Calu3 (cell line): ENCODE measurements around the gene CAMK1D. TPM values are rescaled to one million over a fixed set of nuclear protein-coding genes. Genes with fewer than 3 reads are reported as not detected.

Experiments
- BruUV-seq: library from RNA; stranded (reverse); fragments of 400-500 nt; replicated peaks from 2 replicates; lab custom pipeline; 2021; lab: Mats Ljungman, UMichigan
- CTCF ChIA-PET: fragments of 300-600 bp; sonication (Branson Sonifier 250); formaldehyde crosslinking; loops from one replicate; lab custom pipeline; 2022; ENCODE audit warnings: antibody characterized with exemption; lab: Charles Lee
- DNase-seq: peaks from one replicate; pipeline ENCODE4 v3.0.0; 2022
- H3K27ac Mint-ChIP-seq: one replicate; pipeline ENCODE4 v1.8.0; 2022; ENCODE audit warnings: mixed read lengths; ENCODE audit not compliant: unreplicated experiment
- H3K27me3 Mint-ChIP-seq: one replicate; pipeline ENCODE4 v1.8.0; 2022; ENCODE audit warnings: mixed read lengths; ENCODE audit not compliant: unreplicated experiment
- H3K36me3 Mint-ChIP-seq: one replicate; pipeline ENCODE4 v1.8.0; 2022; ENCODE audit warnings: mild to moderate bottlenecking, moderate library complexity, mixed read lengths; ENCODE audit not compliant: insufficient read depth, unreplicated experiment
- H3K4me1 Mint-ChIP-seq: one replicate; pipeline ENCODE4 v1.8.0; 2022; ENCODE audit warnings: mild to moderate bottlenecking, low read depth, mixed read lengths; ENCODE audit not compliant: unreplicated experiment
- H3K4me3 Mint-ChIP-seq: one replicate; pipeline ENCODE4 v1.8.0; 2022; ENCODE audit warnings: mild to moderate bottlenecking, low read depth, moderate library complexity, mixed read lengths; ENCODE audit not compliant: unreplicated experiment
- H3K9me3 Mint-ChIP-seq: one replicate; pipeline ENCODE4 v1.8.0; 2022; ENCODE audit warnings: low read depth, mixed read lengths; ENCODE audit not compliant: unreplicated experiment
- intact Hi-C: fragments of 100-400 bp; cut with micrococcal nuclease; formaldehyde crosslinking; loops from one replicate; pipeline ENCODE4 v1.10.0; 2022; ENCODE audit not compliant: unreplicated experiment
- total RNA-seq: library from RNA; stranded (reverse); gene quantifications from 2 replicates; pipeline ENCODE4 v1.2.3, GENCODE V29; 2022
- TF ChIP-seq, protein P1 (sequence below): fragments of 200-600 bp; IDR thresholded peaks from one replicate; pipeline ENCODE4 v1.8.0; 2022; ENCODE audit warnings: antibody characterized with exemption; ENCODE audit not compliant: unreplicated experiment

The CAMK1D gene
- total RNA-seq, 1 experiment from 2014 or later = 2.6 TPM

DNA sequence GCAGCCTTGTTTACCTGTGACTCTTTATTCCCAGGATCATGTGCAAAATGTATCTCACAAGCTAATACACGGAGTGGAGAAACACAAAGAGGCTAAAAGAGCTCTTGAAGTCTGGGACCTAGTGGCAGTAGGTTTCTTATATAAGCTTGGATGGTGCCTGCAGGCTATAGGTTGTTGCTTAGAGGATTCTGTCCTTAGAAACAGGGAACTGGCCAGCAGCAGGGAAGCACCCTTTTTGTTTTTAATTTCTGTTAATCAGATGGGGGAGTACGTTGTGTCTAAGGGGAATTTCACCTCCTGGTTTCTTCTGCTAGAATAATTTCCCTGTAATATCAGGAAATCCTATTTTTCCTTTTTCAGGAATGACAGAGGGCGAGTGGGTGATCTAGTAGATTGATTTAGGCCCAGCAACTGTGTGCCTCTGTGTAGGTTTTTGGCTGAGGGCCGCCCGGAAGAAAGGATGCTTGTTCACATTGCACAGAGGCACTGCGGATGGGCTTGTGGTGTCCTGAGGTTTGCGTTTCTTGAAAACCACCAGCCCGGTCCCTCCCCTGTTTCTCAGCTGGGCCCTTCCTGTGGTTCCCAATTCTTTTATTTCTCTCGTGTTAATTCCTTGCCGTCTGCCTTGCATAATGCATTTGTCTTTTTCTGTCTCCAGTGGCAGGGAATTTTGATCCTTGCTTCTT, 158.0 kb downstream of the CAMK1D start:
- CTCF ChIA-PET = no interaction called here
- Mint-ChIP-seq H3K9me3 (no peaks in the 10 kb centered on the region), H3K4me3 (no peak overlapping the region), H3K4me1 (peaks cover 11% of the 10 kb centered on the region), H3K36me3 (no peaks in the 10 kb centered on the region), H3K27ac (no peak overlapping the region), H3K27me3 (peaks cover 90% of the 10 kb centered on the region)
- TF ChIP-seq, protein P1, sequence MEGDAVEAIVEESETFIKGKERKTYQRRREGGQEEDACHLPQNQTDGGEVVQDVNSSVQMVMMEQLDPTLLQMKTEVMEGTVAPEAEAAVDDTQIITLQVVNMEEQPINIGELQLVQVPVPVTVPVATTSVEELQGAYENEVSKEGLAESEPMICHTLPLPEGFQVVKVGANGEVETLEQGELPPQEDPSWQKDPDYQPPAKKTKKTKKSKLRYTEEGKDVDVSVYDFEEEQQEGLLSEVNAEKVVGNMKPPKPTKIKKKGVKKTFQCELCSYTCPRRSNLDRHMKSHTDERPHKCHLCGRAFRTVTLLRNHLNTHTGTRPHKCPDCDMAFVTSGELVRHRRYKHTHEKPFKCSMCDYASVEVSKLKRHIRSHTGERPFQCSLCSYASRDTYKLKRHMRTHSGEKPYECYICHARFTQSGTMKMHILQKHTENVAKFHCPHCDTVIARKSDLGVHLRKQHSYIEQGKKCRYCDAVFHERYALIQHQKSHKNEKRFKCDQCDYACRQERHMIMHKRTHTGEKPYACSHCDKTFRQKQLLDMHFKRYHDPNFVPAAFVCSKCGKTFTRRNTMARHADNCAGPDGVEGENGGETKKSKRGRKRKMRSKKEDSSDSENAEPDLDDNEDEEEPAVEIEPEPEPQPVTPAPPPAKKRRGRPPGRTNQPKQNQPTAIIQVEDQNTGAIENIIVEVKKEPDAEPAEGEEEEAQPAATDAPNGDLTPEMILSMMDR = no peak
- intact Hi-C loops = no loop called here
- BruUV-seq = no TSS peak
- no peak for DNase-seq

DNA sequence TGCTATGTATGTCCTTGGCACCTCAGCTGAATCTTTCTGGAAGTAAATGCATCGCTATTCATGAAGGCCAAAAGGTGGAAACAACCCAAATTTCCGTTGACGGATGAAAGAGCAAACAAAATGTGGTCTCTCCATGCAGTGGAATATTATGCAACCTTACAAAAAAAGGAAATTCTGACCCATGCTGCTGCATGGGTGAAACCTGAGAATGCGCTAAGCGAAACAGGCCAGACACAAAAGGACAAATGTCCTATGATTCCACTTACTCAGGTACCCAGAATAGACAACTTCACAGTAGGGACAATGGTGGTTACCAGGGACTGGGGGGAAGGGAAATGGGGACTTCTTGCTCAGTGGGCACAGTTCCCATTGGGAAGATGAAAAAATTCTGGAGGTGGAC, 158.8 kb downstream of the CAMK1D start:
- Mint-ChIP-seq H3K4me1 (peaks cover 7% of the 10 kb centered on the region), H3K36me3 (no peaks in the 10 kb centered on the region), H3K27ac (no peak overlapping the region), H3K9me3 (no peaks in the 10 kb centered on the region), H3K27me3 (peaks cover 89% of the 10 kb centered on the region), H3K4me3 (no peak overlapping the region)
- BruUV-seq = no TSS peak
- CTCF ChIA-PET = no interaction called here
- TF ChIP-seq, protein P1 = no peak
- intact Hi-C loops = no loop called here
- no peak for DNase-seq

GRCh38 chr10:12509016-12509793, 159.9 kb downstream of the CAMK1D start:
- DNase-seq = no peak
- intact Hi-C loops = no loop called here
- Mint-ChIP-seq H3K27me3 (peaks cover 83% of the 10 kb centered on the region), H3K27ac (no peak overlapping the region), H3K4me1 (no peaks in the 10 kb centered on the region), H3K9me3 (no peaks in the 10 kb centered on the region), H3K36me3 (no peaks in the 10 kb centered on the region), H3K4me3 (no peak overlapping the region)
- TF ChIP-seq, protein P1 = no peak
- no TSS peak for BruUV-seq
- CTCF ChIA-PET = no interaction called here

DNA sequence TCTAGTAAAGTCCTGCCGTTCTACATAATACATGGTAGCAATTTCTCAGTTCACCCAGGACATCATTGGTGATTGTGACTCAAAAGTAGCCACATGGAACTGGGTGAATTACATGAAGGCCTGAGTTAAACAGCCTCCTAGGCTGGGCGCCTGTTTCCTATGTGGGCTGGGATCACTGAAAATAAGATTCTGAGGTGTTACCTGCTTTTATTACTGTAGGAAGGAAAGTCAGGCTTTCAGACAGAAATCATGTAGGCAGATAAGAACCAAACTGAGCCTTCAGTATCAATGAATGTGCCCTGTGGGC, 160.4 kb downstream of the CAMK1D start:
- no TSS peak for BruUV-seq
- H3K4me1 Mint-ChIP-seq = no peaks in the 10 kb centered on the region

More for the DNA sequence above, 160.4 kb downstream of the CAMK1D start:
- CTCF ChIA-PET = no interaction called here
- intact Hi-C loops = no loop called here
- H3K36me3 Mint-ChIP-seq = no peaks in the 10 kb centered on the region
- no peak overlapping the region for H3K27ac Mint-ChIP-seq
- no peak overlapping the region for H3K4me3 Mint-ChIP-seq
- no peaks in the 10 kb centered on the region for H3K9me3 Mint-ChIP-seq
- TF ChIP-seq, protein P1 = no peak
- DNase-seq = no peak
- peaks cover 78% of the 10 kb centered on the region for H3K27me3 Mint-ChIP-seq
